Activated CD4-positive, alpha-beta memory T cell treated with anti-CD3 and anti-CD28 coated beads for 36 hours (primary cell): ENCODE results near the gene KIF22. TPM values are rescaled to one million over a fixed set of nuclear protein-coding genes. Genes with fewer than 3 reads are reported as not detected.

Experiments used
- CTCF ChIA-PET: fragments of 350-600 bp; sonication (Branson Sonifier 250); formaldehyde crosslinking; loops from one replicate; lab custom pipeline; 2021; ENCODE audit warnings: antibody characterized with exemption, inconsistent platforms; lab: Charles Lee
- POLR2A ChIA-PET: fragments of 350-600 bp; sonication (Branson Sonifier 250); formaldehyde crosslinking; loops from one replicate; lab custom pipeline; 2021; ENCODE audit warnings: antibody characterized with exemption; lab: Charles Lee
- DNase-seq: peaks from one replicate; pipeline ENCODE4 v3.0.0-alpha.2; 2020
- H3K27ac Mint-ChIP-seq: one replicate; pipeline ENCODE4 v1.8.0; 2021; ENCODE audit warnings: mixed read lengths
- H3K27me3 Mint-ChIP-seq: one replicate; pipeline ENCODE4 v1.8.0; 2021; ENCODE audit warnings: mixed read lengths
- H3K36me3 Mint-ChIP-seq: one replicate; pipeline ENCODE4 v1.8.0; 2021; ENCODE audit warnings: mixed read lengths
- H3K4me1 Mint-ChIP-seq: one replicate; pipeline ENCODE4 v1.8.0; 2021; ENCODE audit warnings: low read depth, mixed read lengths
- H3K4me3 Mint-ChIP-seq: one replicate; pipeline ENCODE4 v1.8.0; 2021; ENCODE audit warnings: mild to moderate bottlenecking, mixed read lengths
- H3K9me3 Mint-ChIP-seq: one replicate; pipeline ENCODE4 v1.8.0; 2021; ENCODE audit warnings: mixed read lengths
- intact Hi-C: fragments of 100-400 bp; cut with micrococcal nuclease; formaldehyde crosslinking; loops from one replicate; pipeline ENCODE4 v1.15.1; 2023
- total RNA-seq, 2 experiments: library from RNA; stranded (reverse); gene quantifications; one replicate each; pipeline ENCODE4 v1.2.3, GENCODE V29; 2021

The KIF22 gene
- total RNA-seq, 2 experiments from 2014 or later: 174 to 180 TPM

DNA sequence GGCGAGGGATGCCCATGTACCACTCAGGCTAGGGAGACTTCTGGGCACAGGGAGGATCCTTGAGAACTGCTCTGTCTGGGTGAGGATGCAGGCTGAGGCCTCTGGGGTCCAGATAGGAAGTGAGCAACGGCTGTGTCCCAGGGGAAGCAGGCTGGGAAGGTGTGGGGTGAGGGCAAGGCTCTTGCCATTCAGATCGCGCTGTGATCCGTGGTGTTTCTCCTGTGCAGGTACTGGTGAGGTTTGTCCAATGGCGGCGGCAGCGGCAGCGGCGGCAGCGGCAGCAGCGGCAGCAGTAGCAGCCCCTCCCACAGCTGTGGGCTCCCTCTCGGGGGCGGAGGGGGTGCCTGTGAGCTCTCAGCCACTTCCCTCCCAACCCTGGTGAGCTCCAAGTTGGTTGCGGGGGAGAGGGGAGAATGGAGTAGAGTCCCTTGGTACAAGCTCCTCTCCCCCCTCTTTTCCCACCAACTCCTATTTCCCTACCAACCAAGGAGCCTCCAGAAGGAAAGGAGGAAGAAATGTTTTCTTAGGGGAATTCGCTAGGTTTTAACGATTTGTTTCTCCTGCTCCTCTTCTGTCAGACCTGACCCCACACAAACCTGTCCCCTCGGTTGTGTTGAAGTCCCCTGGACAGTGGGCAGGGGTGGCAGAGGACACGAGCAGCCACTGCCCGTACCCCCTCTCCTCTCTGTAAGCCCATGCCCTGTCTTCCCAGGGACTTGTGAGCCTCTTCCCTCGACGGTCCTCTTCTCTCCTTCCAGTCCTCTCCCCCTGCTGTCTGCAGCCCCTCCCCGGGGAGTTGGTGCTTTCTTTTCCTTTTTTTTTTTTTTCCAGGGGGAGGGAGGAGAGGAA, 19.5 kb downstream of the KIF22 start:
- peak; percentile 58 for DNase-seq
- H3K4me1 Mint-ChIP-seq: peaks cover 40% of the 10 kb centered on the region
- peaks cover 35% of the 10 kb centered on the region for H3K36me3 Mint-ChIP-seq
- peak overlapping the region; percentile 80 for H3K27ac Mint-ChIP-seq
- intact Hi-C loops: loop anchor here (1.0 to 5.0 kb wide), 5 partner anchors 15 to 887 kb away; partner anchors contain the start of genes ALDOA, HIRIP3, INO80E and SRCAP
- ChIA-PET CTCF (interaction anchor here (0.6 kb wide), 1 partner anchor 25 kb away, joined by 4 read pairs; no protein-coding TSS in a partner anchor), POLR2A (interaction anchor here (5.4 kb wide), 1 partner anchor 9 kb away, joined by 84 read pairs; the partner anchor contains the start of genes MVP and PAGR1)
- no peaks in the 10 kb centered on the region for H3K9me3 Mint-ChIP-seq
- peak overlapping the region; percentile 79 for H3K4me3 Mint-ChIP-seq
- H3K27me3 Mint-ChIP-seq: no peaks in the 10 kb centered on the region

DNA sequence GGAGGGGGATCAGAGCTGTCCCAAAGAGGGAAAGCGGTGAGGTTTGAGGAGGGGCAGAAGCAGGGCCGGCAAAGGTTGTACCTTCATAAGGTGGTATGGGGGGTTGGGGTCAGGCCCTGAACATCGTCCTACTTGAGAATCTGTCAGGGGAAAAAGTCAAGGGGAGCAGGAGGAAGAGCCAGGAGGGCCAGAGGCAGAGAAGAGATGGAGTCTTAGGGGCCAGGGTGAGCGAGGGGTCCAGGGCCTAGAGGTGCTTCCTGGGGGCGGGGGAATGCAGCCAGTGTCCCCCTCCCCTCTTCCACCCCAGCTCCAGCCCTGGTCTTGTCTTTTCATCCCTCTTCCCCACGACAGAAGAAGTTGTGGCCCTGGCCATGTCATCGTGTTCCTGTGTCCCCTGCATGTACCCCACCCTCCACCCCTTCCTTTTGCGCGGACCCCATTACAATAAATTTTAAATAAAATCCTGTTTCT, 20.2 kb downstream of the KIF22 start:
- H3K4me3 Mint-ChIP-seq: peak overlapping the region; percentile 79
- CTCF ChIA-PET: interaction anchor here (0.6 to 1.2 kb wide), 2 partner anchors 25 to 37 kb away, joined by 4 to 6 read pairs; no protein-coding TSS in a partner anchor
- DNase-seq: no peak
- no peaks in the 10 kb centered on the region for H3K9me3 Mint-ChIP-seq
- peaks cover 34% of the 10 kb centered on the region for H3K36me3 Mint-ChIP-seq
- H3K27ac Mint-ChIP-seq: peak overlapping the region; percentile 80
- POLR2A ChIA-PET: interaction anchor here (5.4 kb wide), 1 partner anchor 8 kb away, joined by 84 read pairs; the partner anchor contains the start of genes MVP and PAGR1
- peaks cover 42% of the 10 kb centered on the region for H3K4me1 Mint-ChIP-seq
- H3K27me3 Mint-ChIP-seq: no peaks in the 10 kb centered on the region
- intact Hi-C loops: loop anchor here (1.0 to 2.0 kb wide), 2 partner anchors 14 to 282 kb away; no protein-coding TSS in a partner anchor

DNA sequence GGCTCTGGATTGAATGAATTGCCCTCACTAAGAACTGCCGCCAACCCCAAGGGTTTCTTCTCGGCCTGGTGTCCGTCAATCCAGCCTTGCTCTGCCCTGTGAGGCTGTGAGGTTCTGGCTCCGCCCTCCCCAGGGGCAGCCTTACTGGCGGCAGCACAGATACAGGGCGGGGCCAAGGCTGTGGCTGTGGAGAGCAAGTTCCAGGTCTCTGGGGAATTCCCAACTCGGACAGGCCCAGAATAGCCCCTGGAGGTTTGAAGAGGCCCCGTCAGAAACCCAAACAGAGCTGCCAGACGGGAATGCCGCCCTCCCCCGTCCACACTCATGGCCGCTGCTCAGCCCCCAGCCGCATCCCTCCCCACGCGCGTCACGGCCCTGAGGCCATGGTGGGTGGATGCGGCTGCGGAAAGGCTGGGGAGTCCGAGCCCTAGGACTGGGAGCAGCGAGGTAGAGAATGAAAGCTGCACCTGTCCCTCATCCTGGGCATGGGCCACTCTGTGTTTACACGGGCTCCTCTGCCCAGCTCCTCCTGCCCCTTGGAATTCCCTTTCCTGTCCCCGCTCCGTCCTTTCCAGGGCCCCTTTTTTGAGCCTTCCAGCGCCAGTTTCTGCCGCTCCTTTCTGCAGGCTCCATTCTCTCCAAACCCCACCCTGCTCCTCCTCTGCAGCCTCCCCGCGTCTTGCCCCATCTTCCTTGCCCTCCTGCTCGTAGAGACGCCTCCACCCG, 20.8 kb downstream of the KIF22 start:
- POLR2A ChIA-PET: no interaction called here
- intact Hi-C loops: loop anchor here (1.0 to 2.0 kb wide), 2 partner anchors 13 to 281 kb away; no protein-coding TSS in a partner anchor
- no peaks in the 10 kb centered on the region for H3K9me3 Mint-ChIP-seq
- peaks cover 37% of the 10 kb centered on the region for H3K36me3 Mint-ChIP-seq
- H3K4me3 Mint-ChIP-seq: peak overlapping the region; percentile 79
- peak; percentile 89 for DNase-seq
- no peaks in the 10 kb centered on the region for H3K27me3 Mint-ChIP-seq
- H3K27ac Mint-ChIP-seq: peak overlapping the region; percentile 80
- peaks cover 42% of the 10 kb centered on the region for H3K4me1 Mint-ChIP-seq
- CTCF ChIA-PET: interaction anchor here (1.2 kb wide), 1 partner anchor 37 kb away, joined by 6 read pairs; no protein-coding TSS in a partner anchor

DNA sequence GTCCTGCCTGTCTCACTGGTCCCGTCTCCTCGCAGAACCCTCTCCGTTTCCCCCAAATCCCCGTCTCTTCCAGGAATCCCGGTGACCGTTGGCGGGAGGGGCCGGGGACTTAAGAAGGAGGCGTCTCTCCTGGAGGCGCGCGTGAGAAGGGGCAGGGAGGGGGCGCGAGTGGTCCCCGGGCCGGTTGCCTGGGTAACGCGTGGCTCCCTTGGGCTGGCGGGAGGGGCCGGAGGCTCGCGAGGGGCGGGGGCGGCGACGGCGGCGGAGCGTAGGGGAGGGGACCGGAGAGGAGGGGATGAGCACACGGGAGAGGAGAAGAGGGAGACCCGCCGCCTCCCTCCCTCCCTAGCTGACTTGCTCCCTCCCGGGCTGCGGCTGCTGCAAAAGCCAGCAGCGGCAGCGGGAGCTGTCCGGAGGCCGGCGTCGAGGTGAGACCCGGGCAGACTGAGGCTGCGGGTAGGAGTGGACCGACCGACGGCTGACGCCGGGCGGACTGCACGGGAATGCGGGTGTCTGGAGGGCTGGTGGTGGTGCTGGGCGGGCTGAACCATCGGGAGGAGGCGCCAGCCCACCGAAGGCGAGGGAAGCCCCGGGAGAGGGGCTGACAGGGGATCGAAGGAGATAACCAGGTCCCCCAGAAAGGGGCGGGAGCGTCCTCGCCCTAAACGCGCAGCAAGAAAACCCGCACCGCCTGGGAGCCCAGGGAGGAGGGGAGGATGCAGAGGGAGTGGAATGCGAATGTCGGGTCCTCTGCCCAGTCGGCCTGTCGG, 21.5 kb downstream of the KIF22 start, which contains the start of gene PRRT2:
Gene PRRT2 (plus strand): TSS at position 298 of the 770 bp plus-strand sequence. CDS start 862 bp downstream, outside the sequence.
- peak; percentile 75 for DNase-seq
- no peaks in the 10 kb centered on the region for H3K9me3 Mint-ChIP-seq
- H3K27ac Mint-ChIP-seq: peak within 1 kb of the TSS; percentile 80
- peak within 1 kb of the TSS; percentile 79 for H3K4me3 Mint-ChIP-seq
- peaks cover 41% of the 10 kb centered on the region for H3K36me3 Mint-ChIP-seq
- peaks cover 43% of the 10 kb centered on the region for H3K4me1 Mint-ChIP-seq
- ChIA-PET CTCF (interaction anchor here (1.0 to 1.2 kb wide), 3 partner anchors 15 to 36 kb away, joined by 3 to 6 read pairs (median 4); no protein-coding TSS in a partner anchor), POLR2A (interaction anchor here (0.7 to 1.6 kb wide), 2 partner anchors 13 to 67 kb away, joined by 3 to 5 read pairs; no protein-coding TSS in a partner anchor)
- intact Hi-C loops: loop anchor here (1.0 to 2.0 kb wide), 2 partner anchors 13 to 280 kb away; no protein-coding TSS in a partner anchor
- no peaks in the 10 kb centered on the region for H3K27me3 Mint-ChIP-seq

DNA sequence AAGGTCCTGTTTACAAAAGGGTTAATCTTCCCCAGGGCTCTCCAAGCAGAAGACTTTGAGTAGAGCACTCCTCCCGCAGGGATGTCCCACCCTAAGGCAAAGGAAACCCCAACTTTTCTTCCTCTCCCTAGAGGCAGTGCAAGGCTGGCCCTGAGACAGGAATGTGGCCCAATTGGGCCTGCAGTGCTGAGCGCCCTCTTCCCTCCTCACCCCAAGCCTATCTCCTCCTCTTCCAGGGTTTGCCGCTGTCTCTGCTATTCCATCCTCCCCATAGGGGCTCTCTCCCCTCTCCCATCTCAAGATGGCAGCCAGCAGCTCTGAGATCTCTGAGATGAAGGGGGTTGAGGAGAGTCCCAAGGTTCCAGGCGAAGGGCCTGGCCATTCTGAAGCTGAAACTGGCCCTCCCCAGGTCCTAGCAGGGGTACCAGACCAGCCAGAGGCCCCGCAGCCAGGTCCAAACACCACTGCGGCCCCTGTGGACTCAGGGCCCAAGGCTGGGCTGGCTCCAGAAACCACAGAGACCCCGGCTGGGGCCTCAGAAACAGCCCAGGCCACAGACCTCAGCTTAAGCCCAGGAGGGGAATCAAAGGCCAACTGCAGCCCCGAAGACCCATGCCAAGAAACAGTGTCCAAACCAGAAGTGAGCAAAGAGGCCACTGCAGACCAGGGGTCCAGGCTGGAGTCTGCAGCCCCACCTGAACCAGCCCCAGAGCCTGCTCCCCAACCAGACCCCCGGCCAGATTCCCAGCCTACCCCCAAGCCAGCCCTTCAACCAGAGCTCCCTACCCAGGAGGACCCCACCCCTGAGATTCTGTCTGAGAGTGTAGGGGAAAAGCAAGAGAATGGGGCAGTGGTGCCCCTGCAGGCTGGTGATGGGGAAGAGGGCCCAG, 22.4 kb downstream of the KIF22 start:
- no peak for DNase-seq
- ChIA-PET POLR2A (interaction anchor here (0.7 to 1.6 kb wide), 3 partner anchors 13 to 68 kb away, joined by 3 to 5 read pairs (median 5); no protein-coding TSS in a partner anchor), CTCF (interaction anchor here (1.0 kb wide), 2 partner anchors 14 to 35 kb away, joined by 3 to 4 read pairs; no protein-coding TSS in a partner anchor)
- Mint-ChIP-seq H3K27ac (no peak overlapping the region), H3K4me3 (peak overlapping the region; percentile 79), H3K4me1 (peaks cover 45% of the 10 kb centered on the region), H3K27me3 (no peaks in the 10 kb centered on the region), H3K36me3 (peaks cover 36% of the 10 kb centered on the region), H3K9me3 (no peaks in the 10 kb centered on the region)
- intact Hi-C loops: no loop called here

DNA sequence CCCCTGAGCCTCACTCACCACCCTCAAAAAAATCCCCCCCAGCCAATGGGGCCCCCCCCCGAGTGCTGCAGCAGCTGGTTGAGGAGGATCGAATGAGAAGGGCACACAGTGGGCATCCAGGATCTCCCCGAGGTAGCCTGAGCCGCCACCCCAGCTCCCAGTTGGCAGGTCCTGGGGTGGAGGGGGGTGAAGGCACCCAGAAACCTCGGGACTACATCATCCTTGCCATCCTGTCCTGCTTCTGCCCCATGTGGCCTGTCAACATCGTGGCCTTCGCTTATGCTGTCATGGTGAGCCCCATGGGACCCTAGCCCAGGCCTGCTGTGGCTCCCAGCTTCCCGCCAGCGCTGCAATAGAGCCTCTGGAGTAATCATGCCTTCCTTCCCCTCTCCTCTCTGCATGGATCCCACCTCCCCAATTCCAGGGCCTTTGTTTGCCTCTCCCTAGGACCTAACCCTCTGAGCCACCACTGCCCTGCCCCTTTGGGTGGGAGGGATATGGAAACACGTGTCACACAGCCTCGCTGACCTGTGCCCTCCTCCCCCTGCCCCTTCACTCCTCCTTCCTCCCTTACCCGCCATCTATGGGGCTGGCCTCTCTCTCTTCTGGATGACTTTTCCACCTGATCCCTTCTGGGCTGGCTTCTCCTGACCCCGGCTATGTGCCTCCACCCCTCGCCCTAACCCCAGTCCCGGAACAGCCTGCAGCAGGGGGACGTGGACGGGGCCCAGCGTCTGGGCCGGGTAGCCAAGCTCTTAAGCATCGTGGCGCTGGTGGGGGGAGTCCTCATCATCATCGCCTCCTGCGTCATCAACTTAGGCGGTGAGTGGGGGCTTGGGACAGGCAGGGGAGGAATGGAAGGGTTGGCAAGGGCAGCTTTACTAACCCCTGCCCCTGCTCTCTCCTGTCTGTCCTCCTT, 23.4 kb downstream of the KIF22 start:
- no peaks in the 10 kb centered on the region for H3K9me3 Mint-ChIP-seq
- ChIA-PET POLR2A (interaction anchor here (1.4 to 1.6 kb wide), 2 partner anchors 12 to 35 kb away, joined by 5 read pairs; no protein-coding TSS in a partner anchor), CTCF (no interaction called here)
- peak overlapping the region; percentile 7 for H3K4me3 Mint-ChIP-seq
- peaks cover 33% of the 10 kb centered on the region for H3K36me3 Mint-ChIP-seq
- H3K4me1 Mint-ChIP-seq: peaks cover 46% of the 10 kb centered on the region
- intact Hi-C loops: no loop called here
- peak overlapping the region; percentile 3 for H3K27ac Mint-ChIP-seq
- no peak for DNase-seq
- H3K27me3 Mint-ChIP-seq: no peaks in the 10 kb centered on the region

DNA sequence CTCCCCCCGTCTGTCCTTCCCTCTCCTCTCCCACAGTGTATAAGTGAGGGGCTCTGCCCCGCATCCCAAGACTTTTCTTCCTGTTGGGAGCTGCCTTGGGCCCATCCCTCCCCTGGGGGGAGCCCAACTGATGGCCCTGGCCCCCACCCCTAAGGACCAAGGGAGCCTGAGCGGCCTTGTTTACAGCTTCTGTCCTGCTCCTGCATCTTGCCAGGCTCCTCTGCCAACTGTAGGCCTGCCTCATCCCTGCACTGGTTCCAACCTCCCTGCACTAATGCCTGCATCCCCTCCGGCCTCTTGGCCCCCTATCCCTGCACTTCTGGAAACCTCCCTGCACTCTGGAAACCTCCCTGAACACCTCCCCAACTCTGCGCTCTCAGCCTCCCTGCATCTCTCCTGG, 24.0 kb downstream of the KIF22 start:
- no peaks in the 10 kb centered on the region for H3K27me3 Mint-ChIP-seq
- POLR2A ChIA-PET: interaction anchor here (1.4 kb wide), 1 partner anchor 34 kb away, joined by 5 read pairs; no protein-coding TSS in a partner anchor
- intact Hi-C loops: no loop called here
- H3K4me3 Mint-ChIP-seq: peak overlapping the region; percentile 98
- DNase-seq: no peak
- CTCF ChIA-PET: no interaction called here
- H3K36me3 Mint-ChIP-seq: peaks cover 35% of the 10 kb centered on the region
- H3K4me1 Mint-ChIP-seq: peaks cover 49% of the 10 kb centered on the region
- peak overlapping the region; percentile 90 for H3K27ac Mint-ChIP-seq
- no peaks in the 10 kb centered on the region for H3K9me3 Mint-ChIP-seq

DNA sequence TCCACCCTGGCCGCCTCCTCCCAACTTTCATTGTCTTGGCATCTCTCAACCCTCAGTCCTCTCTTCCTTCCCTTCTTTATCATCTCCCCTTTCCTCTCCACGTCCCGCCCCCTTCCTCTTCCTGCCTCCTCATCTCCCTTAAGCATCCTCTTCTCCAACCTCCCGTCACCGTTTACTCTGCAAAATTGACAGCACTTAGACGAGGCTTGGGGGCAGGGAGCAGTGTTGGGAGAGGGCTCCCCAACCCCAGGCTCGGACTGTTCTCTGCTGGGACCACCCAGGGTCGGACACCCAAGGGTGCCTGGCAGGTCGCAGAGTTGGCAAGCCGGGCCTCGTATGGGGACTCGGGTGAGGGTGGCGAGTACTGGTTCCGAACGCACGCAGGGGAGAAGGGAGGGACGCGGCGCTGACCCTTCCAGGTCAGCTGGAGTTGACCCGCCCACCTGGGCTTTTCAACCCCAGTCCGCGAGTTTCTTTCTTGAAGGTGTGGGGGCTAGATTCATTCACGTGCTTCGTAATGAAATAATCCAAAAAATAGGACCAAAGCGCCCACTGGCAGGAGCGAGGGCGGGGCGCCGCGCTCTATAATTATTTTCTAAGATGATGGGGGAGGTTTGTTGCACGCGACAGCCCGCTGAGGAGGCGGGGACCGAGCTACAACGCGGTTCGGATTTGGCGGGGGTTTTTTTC, 24.6 kb downstream of the KIF22 start:
- Mint-ChIP-seq H3K27me3 (no peaks in the 10 kb centered on the region), H3K27ac (peak overlapping the region; percentile 90), H3K4me1 (peaks cover 50% of the 10 kb centered on the region), H3K4me3 (peak overlapping the region; percentile 98), H3K9me3 (no peaks in the 10 kb centered on the region), H3K36me3 (peaks cover 35% of the 10 kb centered on the region)
- intact Hi-C loops: no loop called here
- DNase-seq: peak; percentile 67
- CTCF ChIA-PET: interaction anchor here (0.5 to 6.7 kb wide), 20 partner anchors 8 to 225 kb away, joined by 3 to 79 read pairs (median 4); partner anchors contain the start of genes KIF22, MAZ, QPRT and TAOK2
- POLR2A ChIA-PET: interaction anchor here (1.0 to 7.9 kb wide), 5 partner anchors 7 to 115 kb away, joined by 4 to 84 read pairs (median 12); partner anchors contain the start of genes KIF22 and MAZ
